SK-N-SH (cell line): ENCODE data around the gene DAB2IP. TPM values are rescaled to one million over a fixed set of nuclear protein-coding genes. Genes with fewer than 3 reads are reported as not detected.

Experiments
- CTCF ChIA-PET: fragments of 300-600, 350-600 bp; formaldehyde crosslinking; extraction: SDS; loops from one replicate; lab custom pipeline; 2021; lab: Yijun Ruan, JAX
- POLR2A ChIA-PET: fragments of 350-600 bp; sonication (Branson Sonifier 250); formaldehyde crosslinking; extraction: SDS; loops from one replicate; lab custom pipeline; 2020; ENCODE audit warnings: antibody characterized with exemption, inconsistent platforms; lab: Yijun Ruan, JAX
- DNase-seq: peaks from one replicate; pipeline ENCODE4 v3.0.0; 2012
- H2AFZ ChIP-seq: fragments of 200-600 bp; sonication (generic); 2 replicates; pipeline ENCODE4 v1.8.1; 2016; ENCODE audit warnings: antibody characterized with exemption, mild to moderate bottlenecking, low read depth
- H3F3A ChIP-seq: fragments of 200-600 bp; sonication (generic); replicated peaks from 2 replicates; pipeline ENCODE3; 2016; ENCODE audit warnings: antibody characterized with exemption, mild to moderate bottlenecking; ENCODE audit not compliant: insufficient read depth
- H3K27ac ChIP-seq, 2 experiments: fragments of 200-500 bp in 1 of 2; fragments of 200-600 bp in 1 of 2; sonication (Bioruptor generic) in 1 of 2; sonication (generic), shearing (Covaris generic) in 1 of 2; 2 replicates each; pipeline versions ENCODE4 v1.5.1 to v1.6.1; 2014 to 2016; ENCODE audit warnings: low read depth in 2 of 2, inconsistent platforms in 1 of 2, low read length in 1 of 2, mild to moderate bottlenecking in 1 of 2, mixed read lengths in 1 of 2
- H3K27me3 ChIP-seq: fragments of 200-600 bp; sonication (generic), shearing (Covaris generic); 2 replicates; pipeline ENCODE4 v1.6.1; 2016; ENCODE audit warnings: mixed run types; ENCODE audit not compliant: insufficient read depth
- H3K36me3 ChIP-seq, 2 experiments: fragments of 200-500 bp in 1 of 2; fragments of 200-600 bp in 1 of 2; sonication (Bioruptor generic) in 1 of 2; sonication (generic) in 1 of 2; replicated peaks in 1 of 2; 2 replicates each; pipeline versions ENCODE3 to v1.5.1; 2014 to 2016; ENCODE audit warnings: low read length in 1 of 2, mild to moderate bottlenecking in 1 of 2; ENCODE audit not compliant: insufficient read depth in 2 of 2, control insufficient read depth in 1 of 2
- H3K4me1 ChIP-seq, 2 experiments: fragments of 200-500 bp in 1 of 2; fragments of 200-600 bp in 1 of 2; sonication (Bioruptor generic) in 1 of 2; sonication (generic), shearing (Covaris generic) in 1 of 2; 2 replicates each; pipeline versions ENCODE4 v1.5.1 to v1.6.1; 2014 to 2016; ENCODE audit warnings: low read depth in 1 of 2, low read length in 1 of 2, mixed run types in 1 of 2; ENCODE audit not compliant: insufficient read depth in 2 of 2, control insufficient read depth in 1 of 2
- H3K4me2 ChIP-seq: fragments of 200-600 bp; sonication (generic), shearing (Covaris generic); 2 replicates; pipeline ENCODE4 v1.6.1; 2017; ENCODE audit warnings: mixed run types
- H3K4me3 ChIP-seq, 2 experiments: fragments of 200-500 bp in 1 of 2; fragments of 200-600 bp in 1 of 2; sonication (Bioruptor generic) in 1 of 2; sonication (generic), shearing (Covaris generic) in 1 of 2; 2 replicates each; pipeline versions ENCODE4 v1.5.1 to v1.8.1; 2014 to 2016; ENCODE audit warnings: low read depth in 2 of 2, inconsistent platforms in 1 of 2, low read length in 1 of 2, mild to moderate bottlenecking in 1 of 2, mixed read lengths in 1 of 2, moderate library complexity in 1 of 2
- H3K79me2 ChIP-seq: fragments of 200-600 bp; sonication (generic); 2 replicates; pipeline ENCODE4 v1.8.1; 2017; ENCODE audit warnings: mild to moderate bottlenecking; ENCODE audit not compliant: insufficient read depth
- H3K9ac ChIP-seq: fragments of 200-600 bp; sonication (generic); 2 replicates; pipeline ENCODE4 v1.6.1; 2017; ENCODE audit warnings: mixed run types
- H3K9me2 ChIP-seq: fragments of 200-600 bp; sonication (generic); 2 replicates; pipeline ENCODE4 v1.6.1; 2017; ENCODE audit warnings: mixed run types
- H3K9me3 ChIP-seq: fragments of 200-600 bp; sonication (generic); 2 replicates; pipeline ENCODE4 v1.6.1; 2017; ENCODE audit warnings: mixed run types, mild to moderate bottlenecking, moderate library complexity
- H4K20me1 ChIP-seq: fragments of 200-600 bp; sonication (generic); 2 replicates; pipeline ENCODE4 v1.6.1; 2017; ENCODE audit warnings: mild to moderate bottlenecking, mixed run types; ENCODE audit not compliant: insufficient read depth
- CHD2 ChIP-seq: fragments of 150-350 bp; IDR thresholded peaks from 2 replicates; pipeline ENCODE4 v1.6.1; 2018; ENCODE audit warnings: low read length; ENCODE audit not compliant: partially characterized antibody
- EP300 ChIP-seq, 2 experiments: IDR thresholded peaks; 2 replicates each; pipeline versions ENCODE4 v1.4.0 to v1.6.1; 2012; ENCODE audit warnings: borderline replicate concordance in 1 of 2, low read depth in 1 of 2, low read length in 1 of 2
- GATA2 ChIP-seq: sonication (generic); formaldehyde crosslinking; IDR thresholded peaks from 2 replicates; pipeline ENCODE4 v1.5.0; 2020; ENCODE audit warnings: mild to moderate bottlenecking, missing genetic modification reagents
- JUND ChIP-seq: IDR thresholded peaks from 2 replicates; pipeline ENCODE4 v1.4.0; 2012
- MXI1 ChIP-seq: IDR thresholded peaks from 2 replicates; pipeline ENCODE4 v1.6.1; 2012; ENCODE audit warnings: mild to moderate bottlenecking, low read depth, low read length, improper control_type of control experiment
- POLR2AphosphoS5 ChIP-seq: IDR thresholded peaks from 2 replicates; pipeline ENCODE4 v1.6.1; 2012; ENCODE audit warnings: low read depth, low read length
- SMC3 ChIP-seq: IDR thresholded peaks from 2 replicates; pipeline ENCODE4 v1.6.1; 2012; ENCODE audit warnings: low read depth, low read length, improper control_type of control experiment
- WGBS: methylation state at CpG from one replicate; pipeline ENCODE4 v1.1.6; 2017; ENCODE audit warnings: low lambda C conversion rate; 5-methylcytosine and 5-hydroxymethylcytosine counted together
- polyA plus RNA-seq, 3 experiments: library from polyadenylated mRNA; depleted of rRNA; stranded (reverse); fragments of >200 nt; gene quantifications; 2 replicates each; pipeline ENCODE4 v1.2.3, GENCODE V29; 2012
- TF ChIP-seq, protein P1 (sequence below): fragments of 200-600 bp; sonication (generic); IDR thresholded peaks from 2 replicates; pipeline ENCODE4 v1.6.1; 2017; ENCODE audit warnings: antibody characterized with exemption, mild to moderate bottlenecking, moderate library complexity
- TF ChIP-seq, protein P2 (sequence below): IDR thresholded peaks from 2 replicates; pipeline ENCODE4 v1.6.1; 2012; ENCODE audit warnings: mild to moderate bottlenecking, low read depth, low read length, moderate library complexity
- TF ChIP-seq, protein P3 (sequence below): fragments of 150-350 bp; IDR thresholded peaks from 2 replicates; pipeline ENCODE4 v1.6.1; 2017; ENCODE audit warnings: antibody characterized with exemption, low read length, low read depth, borderline replicate concordance

DAB2IP gene
- polyA plus RNA-seq, 1 of the 3 experiments (the other 2 are of a cell fraction) = 21.4 TPM

DNA sequence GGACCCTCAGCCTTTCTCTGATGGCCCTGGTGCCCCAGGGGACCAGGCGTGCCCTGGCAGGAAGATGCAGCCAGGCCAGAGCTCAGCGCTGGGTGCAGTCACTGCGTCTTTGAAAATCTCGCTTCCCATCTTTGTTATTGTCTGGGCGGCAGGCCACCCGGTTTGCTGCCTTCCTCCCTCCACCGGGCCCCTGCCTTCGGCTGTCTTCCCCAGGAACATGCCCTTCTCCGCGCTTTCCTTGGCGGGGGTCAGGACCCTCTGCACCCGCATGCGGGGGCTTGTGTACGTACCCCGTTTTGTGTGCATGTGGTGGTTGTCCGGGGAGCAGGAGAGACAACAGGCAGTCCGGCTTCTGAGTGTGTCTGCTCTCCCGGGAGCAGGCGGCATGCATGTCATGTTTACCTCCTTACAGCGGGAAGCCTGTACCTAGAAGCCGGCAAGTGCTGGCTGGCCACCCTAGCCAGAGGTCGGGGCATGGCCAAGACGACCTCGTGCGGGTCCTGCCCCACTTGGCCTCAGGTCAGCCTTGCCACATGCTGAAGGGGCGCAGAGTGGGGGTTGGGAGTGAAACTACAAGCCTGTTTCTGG lies 49.5 kb downstream of the DAB2IP start:
- H3K4me2 ChIP-seq = peak overlapping the region; percentile 97
- H2AFZ ChIP-seq = no peak overlapping the region
- no peak overlapping the region for H3K9ac ChIP-seq
- H3K4me1 ChIP-seq = peaks cover 0 to 51% of the 10 kb centered on the region in 2 experiments; a peak in 1 of 4 replicates
- H3K79me2 ChIP-seq = peaks cover 61% of the 10 kb centered on the region
- peak overlapping the region; percentile 75 to 76 for H3K4me3 ChIP-seq
- H3K9me3 ChIP-seq = no peaks in the 10 kb centered on the region
- TF ChIP-seq, protein P1, sequence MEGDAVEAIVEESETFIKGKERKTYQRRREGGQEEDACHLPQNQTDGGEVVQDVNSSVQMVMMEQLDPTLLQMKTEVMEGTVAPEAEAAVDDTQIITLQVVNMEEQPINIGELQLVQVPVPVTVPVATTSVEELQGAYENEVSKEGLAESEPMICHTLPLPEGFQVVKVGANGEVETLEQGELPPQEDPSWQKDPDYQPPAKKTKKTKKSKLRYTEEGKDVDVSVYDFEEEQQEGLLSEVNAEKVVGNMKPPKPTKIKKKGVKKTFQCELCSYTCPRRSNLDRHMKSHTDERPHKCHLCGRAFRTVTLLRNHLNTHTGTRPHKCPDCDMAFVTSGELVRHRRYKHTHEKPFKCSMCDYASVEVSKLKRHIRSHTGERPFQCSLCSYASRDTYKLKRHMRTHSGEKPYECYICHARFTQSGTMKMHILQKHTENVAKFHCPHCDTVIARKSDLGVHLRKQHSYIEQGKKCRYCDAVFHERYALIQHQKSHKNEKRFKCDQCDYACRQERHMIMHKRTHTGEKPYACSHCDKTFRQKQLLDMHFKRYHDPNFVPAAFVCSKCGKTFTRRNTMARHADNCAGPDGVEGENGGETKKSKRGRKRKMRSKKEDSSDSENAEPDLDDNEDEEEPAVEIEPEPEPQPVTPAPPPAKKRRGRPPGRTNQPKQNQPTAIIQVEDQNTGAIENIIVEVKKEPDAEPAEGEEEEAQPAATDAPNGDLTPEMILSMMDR = no peak
- peak in 1 of 2 experiments; percentile 24; a peak in 1 of 4 replicates for TF ChIP-seq EP300 (IDR thresholded peaks at IDR 0.05; ENCODE audit: borderline replicate concordance in 1 of 2, low read depth in 1 of 2, low read length in 1 of 2)
- peak; percentile 15 for TF ChIP-seq CHD2
- TF ChIP-seq MXI1 = peak; percentile 59; the same call in 1 of the 2 replicates
- peak; percentile 45; the same call in 1 of the 2 replicates for TF ChIP-seq GATA2 (CRISPR knock-in tag)
- TF ChIP-seq, protein P2, sequence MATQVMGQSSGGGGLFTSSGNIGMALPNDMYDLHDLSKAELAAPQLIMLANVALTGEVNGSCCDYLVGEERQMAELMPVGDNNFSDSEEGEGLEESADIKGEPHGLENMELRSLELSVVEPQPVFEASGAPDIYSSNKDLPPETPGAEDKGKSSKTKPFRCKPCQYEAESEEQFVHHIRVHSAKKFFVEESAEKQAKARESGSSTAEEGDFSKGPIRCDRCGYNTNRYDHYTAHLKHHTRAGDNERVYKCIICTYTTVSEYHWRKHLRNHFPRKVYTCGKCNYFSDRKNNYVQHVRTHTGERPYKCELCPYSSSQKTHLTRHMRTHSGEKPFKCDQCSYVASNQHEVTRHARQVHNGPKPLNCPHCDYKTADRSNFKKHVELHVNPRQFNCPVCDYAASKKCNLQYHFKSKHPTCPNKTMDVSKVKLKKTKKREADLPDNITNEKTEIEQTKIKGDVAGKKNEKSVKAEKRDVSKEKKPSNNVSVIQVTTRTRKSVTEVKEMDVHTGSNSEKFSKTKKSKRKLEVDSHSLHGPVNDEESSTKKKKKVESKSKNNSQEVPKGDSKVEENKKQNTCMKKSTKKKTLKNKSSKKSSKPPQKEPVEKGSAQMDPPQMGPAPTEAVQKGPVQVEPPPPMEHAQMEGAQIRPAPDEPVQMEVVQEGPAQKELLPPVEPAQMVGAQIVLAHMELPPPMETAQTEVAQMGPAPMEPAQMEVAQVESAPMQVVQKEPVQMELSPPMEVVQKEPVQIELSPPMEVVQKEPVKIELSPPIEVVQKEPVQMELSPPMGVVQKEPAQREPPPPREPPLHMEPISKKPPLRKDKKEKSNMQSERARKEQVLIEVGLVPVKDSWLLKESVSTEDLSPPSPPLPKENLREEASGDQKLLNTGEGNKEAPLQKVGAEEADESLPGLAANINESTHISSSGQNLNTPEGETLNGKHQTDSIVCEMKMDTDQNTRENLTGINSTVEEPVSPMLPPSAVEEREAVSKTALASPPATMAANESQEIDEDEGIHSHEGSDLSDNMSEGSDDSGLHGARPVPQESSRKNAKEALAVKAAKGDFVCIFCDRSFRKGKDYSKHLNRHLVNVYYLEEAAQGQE = no peak
- ChIA-PET POLR2A (interaction anchor here (1.0 to 1.4 kb wide), 2 partner anchors 20 to 155 kb away, joined by 3 read pairs; no protein-coding TSS in a partner anchor), CTCF (interaction anchor here (0.7 to 8.2 kb wide), 22 partner anchors 9 to 650 kb away, joined by 3 to 150 read pairs (median 4); no protein-coding TSS in a partner anchor)
- no peaks in the 10 kb centered on the region for H3K9me2 ChIP-seq
- peaks cover 19% of the 10 kb centered on the region for H3F3A ChIP-seq
- H4K20me1 ChIP-seq = peaks cover 58% of the 10 kb centered on the region
- no peak for DNase-seq
- H3K27ac ChIP-seq = peak overlapping the region in 1 of 2 experiments; percentile 87; a peak in 3 of 4 replicates
- no peaks in the 10 kb centered on the region for H3K27me3 ChIP-seq
- WGBS = 69% methylated on average over 24 of the region's 26 CpGs
- H3K36me3 ChIP-seq = peaks cover 0 to 3% of the 10 kb centered on the region in 2 experiments

DNA sequence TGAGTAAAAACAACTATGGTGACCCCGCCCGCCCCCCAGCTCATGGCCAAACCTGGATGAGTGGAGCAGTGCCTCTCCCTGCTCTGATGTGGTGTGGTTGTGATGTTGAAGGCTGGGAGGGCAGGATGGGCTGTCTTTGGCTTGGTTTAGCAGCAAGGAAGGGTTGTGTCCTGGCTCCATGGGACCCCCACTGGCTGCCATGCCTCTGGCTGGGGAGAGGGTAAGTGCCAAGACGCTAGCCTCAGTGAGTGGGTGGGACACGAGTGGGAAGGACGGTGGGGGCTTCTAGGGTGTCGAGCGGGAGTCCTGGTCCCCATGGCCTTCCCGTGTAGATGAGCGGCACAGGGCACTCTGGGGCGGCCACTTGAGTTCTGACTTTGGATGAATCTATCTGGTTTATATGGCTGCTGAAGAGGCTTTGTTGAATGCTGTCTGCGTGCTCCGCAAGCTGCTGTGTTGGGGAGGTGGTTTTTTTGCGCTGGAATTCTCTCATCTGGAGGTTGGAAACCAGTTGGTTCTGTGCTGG lies 50.4 kb downstream of the DAB2IP start:
- H3K9me2 ChIP-seq = no peaks in the 10 kb centered on the region
- no peaks in the 10 kb centered on the region for H3K27me3 ChIP-seq
- H3F3A ChIP-seq = peaks cover 19% of the 10 kb centered on the region
- 92% methylated on average over 13 of the region's 13 CpGs for WGBS
- CTCF ChIA-PET = interaction anchor here (0.8 to 8.2 kb wide), 11 partner anchors 8 to 277 kb away, joined by 3 to 150 read pairs (median 4); no protein-coding TSS in a partner anchor
- no peak overlapping the region for H2AFZ ChIP-seq
- peaks cover 0 to 60% of the 10 kb centered on the region in 2 experiments; a peak in 2 of 4 replicates for H3K4me1 ChIP-seq
- H3K36me3 ChIP-seq = peaks cover 0 to 3% of the 10 kb centered on the region in 2 experiments
- no peak overlapping the region for H3K9ac ChIP-seq
- H3K9me3 ChIP-seq = no peaks in the 10 kb centered on the region
- H3K4me2 ChIP-seq = peak overlapping the region; percentile 97; the same call in 1 of the 2 replicates
- H3K79me2 ChIP-seq = peaks cover 70% of the 10 kb centered on the region
- no peak overlapping the region for H3K4me3 ChIP-seq
- TF ChIP-seq CHD2 (no peak), GATA2 (CRISPR knock-in tag) (no peak), SMC3 (no peak), POLR2AphosphoS5 (no peak), JUND (no peak)
- TF ChIP-seq, protein P3, sequence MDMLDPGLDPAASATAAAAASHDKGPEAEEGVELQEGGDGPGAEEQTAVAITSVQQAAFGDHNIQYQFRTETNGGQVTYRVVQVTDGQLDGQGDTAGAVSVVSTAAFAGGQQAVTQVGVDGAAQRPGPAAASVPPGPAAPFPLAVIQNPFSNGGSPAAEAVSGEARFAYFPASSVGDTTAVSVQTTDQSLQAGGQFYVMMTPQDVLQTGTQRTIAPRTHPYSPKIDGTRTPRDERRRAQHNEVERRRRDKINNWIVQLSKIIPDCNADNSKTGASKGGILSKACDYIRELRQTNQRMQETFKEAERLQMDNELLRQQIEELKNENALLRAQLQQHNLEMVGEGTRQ = no peak
- no peak for DNase-seq
- peak overlapping the region in 1 of 2 experiments; percentile 87; a peak in 1 of 4 replicates for H3K27ac ChIP-seq
- H4K20me1 ChIP-seq = peaks cover 66% of the 10 kb centered on the region
- POLR2A ChIA-PET = no interaction called here
